ENCODE results near the gene EFCAB13.

DNA sequence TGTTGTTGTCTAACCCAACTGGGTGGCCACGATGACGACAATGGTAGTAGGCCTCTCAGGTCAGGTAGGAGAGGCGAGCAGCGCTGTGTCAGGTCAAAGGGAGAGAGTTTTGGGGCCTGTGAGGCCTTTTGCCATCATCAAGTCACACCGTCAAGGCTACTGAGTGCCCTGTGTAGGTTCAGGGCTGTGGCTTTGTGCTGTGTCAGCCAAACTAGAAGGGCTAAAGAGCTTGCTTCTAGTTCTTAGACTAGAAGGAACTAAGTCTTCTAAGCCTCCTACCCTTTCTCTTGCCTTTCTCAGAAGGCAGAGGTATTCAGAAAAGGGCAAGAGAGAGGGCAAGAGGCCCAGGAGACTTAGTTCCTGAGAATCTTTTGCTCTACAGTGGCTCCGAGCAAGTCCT lies 25.0 kb upstream of the EFCAB13 start:
- TF ChIP-seq EZH2 (IDR thresholded peaks at IDR 0.05; ENCODE audit: borderline replicate concordance): no peak
- TF ChIP-seq, protein P1, sequence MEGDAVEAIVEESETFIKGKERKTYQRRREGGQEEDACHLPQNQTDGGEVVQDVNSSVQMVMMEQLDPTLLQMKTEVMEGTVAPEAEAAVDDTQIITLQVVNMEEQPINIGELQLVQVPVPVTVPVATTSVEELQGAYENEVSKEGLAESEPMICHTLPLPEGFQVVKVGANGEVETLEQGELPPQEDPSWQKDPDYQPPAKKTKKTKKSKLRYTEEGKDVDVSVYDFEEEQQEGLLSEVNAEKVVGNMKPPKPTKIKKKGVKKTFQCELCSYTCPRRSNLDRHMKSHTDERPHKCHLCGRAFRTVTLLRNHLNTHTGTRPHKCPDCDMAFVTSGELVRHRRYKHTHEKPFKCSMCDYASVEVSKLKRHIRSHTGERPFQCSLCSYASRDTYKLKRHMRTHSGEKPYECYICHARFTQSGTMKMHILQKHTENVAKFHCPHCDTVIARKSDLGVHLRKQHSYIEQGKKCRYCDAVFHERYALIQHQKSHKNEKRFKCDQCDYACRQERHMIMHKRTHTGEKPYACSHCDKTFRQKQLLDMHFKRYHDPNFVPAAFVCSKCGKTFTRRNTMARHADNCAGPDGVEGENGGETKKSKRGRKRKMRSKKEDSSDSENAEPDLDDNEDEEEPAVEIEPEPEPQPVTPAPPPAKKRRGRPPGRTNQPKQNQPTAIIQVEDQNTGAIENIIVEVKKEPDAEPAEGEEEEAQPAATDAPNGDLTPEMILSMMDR (IDR thresholded peaks at IDR 0.05; ENCODE audit: poor library complexity): no peak

All from hepatocyte (in vitro differentiated cells).